ENCODE data around the gene DDRGK1.

DNA sequence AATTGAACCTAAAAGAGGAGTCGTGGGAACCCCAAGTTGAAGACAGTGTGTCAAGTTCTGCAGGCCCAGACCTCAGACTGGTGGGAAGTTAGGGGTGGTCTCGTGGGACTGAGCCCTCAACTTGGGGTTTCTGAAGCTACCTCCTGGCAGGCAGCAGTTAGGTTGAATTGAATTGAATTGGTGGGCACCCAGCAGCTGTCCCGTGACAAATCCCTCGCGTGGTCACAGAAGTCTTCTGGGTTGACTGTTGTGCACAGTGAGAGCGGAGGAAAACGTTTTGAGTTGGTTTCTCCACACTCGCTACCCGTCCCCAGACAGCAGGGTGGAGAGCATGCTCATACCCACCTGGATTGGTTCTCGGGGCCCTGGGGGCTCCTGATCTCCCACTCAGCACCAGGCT, 21.6 kb upstream of the DDRGK1 start:
- TF ChIP-seq, protein P1, sequence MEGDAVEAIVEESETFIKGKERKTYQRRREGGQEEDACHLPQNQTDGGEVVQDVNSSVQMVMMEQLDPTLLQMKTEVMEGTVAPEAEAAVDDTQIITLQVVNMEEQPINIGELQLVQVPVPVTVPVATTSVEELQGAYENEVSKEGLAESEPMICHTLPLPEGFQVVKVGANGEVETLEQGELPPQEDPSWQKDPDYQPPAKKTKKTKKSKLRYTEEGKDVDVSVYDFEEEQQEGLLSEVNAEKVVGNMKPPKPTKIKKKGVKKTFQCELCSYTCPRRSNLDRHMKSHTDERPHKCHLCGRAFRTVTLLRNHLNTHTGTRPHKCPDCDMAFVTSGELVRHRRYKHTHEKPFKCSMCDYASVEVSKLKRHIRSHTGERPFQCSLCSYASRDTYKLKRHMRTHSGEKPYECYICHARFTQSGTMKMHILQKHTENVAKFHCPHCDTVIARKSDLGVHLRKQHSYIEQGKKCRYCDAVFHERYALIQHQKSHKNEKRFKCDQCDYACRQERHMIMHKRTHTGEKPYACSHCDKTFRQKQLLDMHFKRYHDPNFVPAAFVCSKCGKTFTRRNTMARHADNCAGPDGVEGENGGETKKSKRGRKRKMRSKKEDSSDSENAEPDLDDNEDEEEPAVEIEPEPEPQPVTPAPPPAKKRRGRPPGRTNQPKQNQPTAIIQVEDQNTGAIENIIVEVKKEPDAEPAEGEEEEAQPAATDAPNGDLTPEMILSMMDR (IDR thresholded peaks at IDR 0.05; ENCODE audit: insufficient read depth, low read length, poor library complexity, severe bottlenecking), result no peak
- no peak for TF ChIP-seq EZH2phosphoT487 (conservative IDR thresholded peaks at IDR 0.05; ENCODE audit: low read length)

Measured in SU-DHL-6 (cell line).